Lower lobe of right lung (tissue), 2 donors: ENCODE measurements around the gene ADAMTSL5. TPM values are rescaled to one million over a fixed set of nuclear protein-coding genes. Genes with fewer than 3 reads are reported as not detected.
"Not testable (repeated sequence)": the region's sequence is repeated elsewhere in the genome, so short reads cannot be mapped to it uniquely, and the experiment has no call there.

Experiments used
- ATAC-seq, 2 donors: fragments of 200-7000 bp; cut with Tn5 transposase; one replicate each; pipeline ENCODE4 v1.9.1; 2020 to 2022; ENCODE audit warnings: mild to moderate bottlenecking in 2 of 2, moderate library complexity in 2 of 2
- DNase-seq: peaks from one replicate; pipeline ENCODE4 v3.0.0-alpha.2; 2020
- H3K27ac ChIP-seq: fragments of 200-600 bp; one replicate; pipeline ENCODE4 v1.8.0; 2022
- H3K27me3 ChIP-seq: fragments of 200-600 bp; one replicate; pipeline ENCODE4 v1.8.0; 2022; ENCODE audit warnings: low read depth
- H3K36me3 ChIP-seq: fragments of 200-600 bp; one replicate; pipeline ENCODE4 v1.8.0; 2022; ENCODE audit warnings: mild to moderate bottlenecking
- H3K4me1 ChIP-seq: fragments of 200-600 bp; one replicate; pipeline ENCODE4 v1.8.0; 2022
- H3K4me3 ChIP-seq: fragments of 200-600 bp; one replicate; pipeline ENCODE4 v1.8.0; 2022; ENCODE audit warnings: mild to moderate bottlenecking
- H3K9me3 ChIP-seq: fragments of 200-600 bp; one replicate; pipeline ENCODE4 v1.8.0; 2022
- CTCF ChIP-seq: fragments of 200-600 bp; IDR thresholded peaks from one replicate; pipeline ENCODE4 v1.8.0; 2022; ENCODE audit warnings: antibody characterized with exemption, mild to moderate bottlenecking
- intact Hi-C: fragments of 100-400 bp; cut with DNase I; formaldehyde crosslinking; loops from one replicate; pipeline ENCODE4 v1.11.0; 2022
- total RNA-seq: library from RNA; stranded (reverse); fragmentation: NEBNext Ultra II Directional; extraction: Animal tissue kit (Norgen Biotek cat#: 25700); gene quantifications from one replicate; pipeline ENCODE4 v1.2.1, GENCODE V29; 2021
- donor health status: DM: no; HTN: yes; CAD: no; lungs with severe emphysema.

Gene ADAMTSL5
- total RNA-seq, 1 donor from 2014 or later = 3.3 TPM

- H3K27me3 ChIP-seq = peaks cover 51% of the 10 kb centered on the region
- intact Hi-C loops = no loop called here
Observed at GRCh38 chr19:1521636-1522035, 8.8 kb upstream of the ADAMTSL5 start.

GRCh38 chr19:1520203-1520780 lies 7.5 kb upstream of the ADAMTSL5 start:
- H3K27ac ChIP-seq = no peak overlapping the region
- no peak for ATAC-seq
- TF ChIP-seq CTCF = no peak
- H3K27me3 ChIP-seq = peaks cover 43% of the 10 kb centered on the region
- no peaks in the 10 kb centered on the region for H3K9me3 ChIP-seq
- intact Hi-C loops = no loop called here
- DNase-seq = no peak
- H3K4me1 ChIP-seq = no peaks in the 10 kb centered on the region
- H3K4me3 ChIP-seq = no peak overlapping the region
- H3K36me3 ChIP-seq = no peaks in the 10 kb centered on the region

More at GRCh38 chr19:1521636-1522035, 8.8 kb upstream of the ADAMTSL5 start:
- H3K27ac ChIP-seq = no peak overlapping the region
- H3K4me3 ChIP-seq = no peak overlapping the region
- no peaks in the 10 kb centered on the region for H3K4me1 ChIP-seq
- H3K36me3 ChIP-seq = no peaks in the 10 kb centered on the region
- no peak for DNase-seq
- no peak for ATAC-seq
- no peaks in the 10 kb centered on the region for H3K9me3 ChIP-seq
- TF ChIP-seq CTCF = no peak

GRCh38 chr19:1519802-1520201 lies 7.0 kb upstream of the ADAMTSL5 start:
- H3K36me3 ChIP-seq, intact Hi-C loops, H3K27ac ChIP-seq, DNase-seq, H3K4me3 ChIP-seq, H3K4me1 ChIP-seq, H3K9me3 ChIP-seq, ATAC-seq: not testable (repeated sequence)
- H3K27me3 ChIP-seq = peaks cover 43% of the 10 kb centered on the region

GRCh38 chr19:1518471-1518870 lies 5.7 kb upstream of the ADAMTSL5 start:
- no peaks in the 10 kb centered on the region for H3K36me3 ChIP-seq
- TF ChIP-seq CTCF = no peak
- no peaks in the 10 kb centered on the region for H3K9me3 ChIP-seq
- no peak overlapping the region for H3K27ac ChIP-seq
- DNase-seq (no peak), ATAC-seq (no peak)
- H3K4me3 ChIP-seq = no peak overlapping the region
- peaks cover 43% of the 10 kb centered on the region for H3K27me3 ChIP-seq
- peaks cover 4% of the 10 kb centered on the region for H3K4me1 ChIP-seq
- intact Hi-C loops = no loop called here

- H3K9me3 ChIP-seq = no peaks in the 10 kb centered on the region
- peaks cover 7% of the 10 kb centered on the region for H3K4me1 ChIP-seq
- ATAC-seq (no peak), DNase-seq (no peak)
- H3K36me3 ChIP-seq = no peaks in the 10 kb centered on the region
- no peak for TF ChIP-seq CTCF
- H3K4me3 ChIP-seq = no peak overlapping the region
- peaks cover 49% of the 10 kb centered on the region for H3K27me3 ChIP-seq
- intact Hi-C loops = no loop called here
- H3K27ac ChIP-seq = no peak overlapping the region
Observed at GRCh38 chr19:1516395-1516753, 3.6 kb upstream of the ADAMTSL5 start.

GRCh38 chr19:1514986-1515721 lies 2.3 kb upstream of the ADAMTSL5 start:
- ATAC-seq (no peak), DNase-seq (no peak)
- H3K27ac ChIP-seq = no peak overlapping the region
- no peak overlapping the region for H3K4me3 ChIP-seq
- H3K27me3 ChIP-seq = peaks cover 58% of the 10 kb centered on the region
- intact Hi-C loops = no loop called here
- peaks cover 7% of the 10 kb centered on the region for H3K4me1 ChIP-seq
- no peak for TF ChIP-seq CTCF
- H3K9me3 ChIP-seq = no peaks in the 10 kb centered on the region
- H3K36me3 ChIP-seq = no peaks in the 10 kb centered on the region
